ENCODE data around the gene MSANTD3. TPM values are rescaled to one million over a fixed set of nuclear protein-coding genes. Genes with fewer than 3 reads are reported as not detected.

The MSANTD3 gene
- 74.7 TPM for total RNA-seq

GRCh38 chr9:100426530-100427365, at the start of gene MSANTD3:
TSS of gene MSANTD3 (plus strand) at chr9:100427143. CDS start at chr9:100441939, 14,796 bp downstream.

GRCh38 chr9:100472788-100473275, 45.9 kb downstream of the MSANTD3 start, which contains the start of gene TMEFF1:
TSS of gene TMEFF1 (plus strand) at chr9:100473149. CDS start at chr9:100473545, 396 bp downstream.

Other genes starting within 250 kb of the MSANTD3 start
- gene TEX10, start 74.2 kb upstream of the MSANTD3 start, total RNA-seq: 37.1 TPM
- gene TMEFF1, start 46.0 kb downstream of the MSANTD3 start, total RNA-seq: 46.6 TPM
- 8.8 TPM for gene CAVIN4, start 150.9 kb downstream of the MSANTD3 start, total RNA-seq

Measured in diencephalon (tissue), 1 donor.